ENCODE measurements around the gene REX1BD. TPM values are rescaled to one million over a fixed set of nuclear protein-coding genes. Genes with fewer than 3 reads are reported as not detected.

REX1BD gene
- total and polyA plus RNA-seq, 10 of the 15 experiments (the other 5 are each of a cell fraction or from before 2014, with no cell fraction given): 1.1 to 101 (median 35.0) TPM

- no peak for TF ChIP-seq SMAD1 (IDR thresholded peaks at IDR 0.05; ENCODE audit: low read depth, partially characterized antibody)
- TF ChIP-seq NR2C1 (IDR thresholded peaks at IDR 0.05): no peak
- no peak for TF ChIP-seq GABPA (IDR thresholded peaks at IDR 0.05; ENCODE audit: low read depth)
- TF ChIP-seq RAD21 (IDR thresholded peaks at IDR 0.05; ENCODE audit: insufficient read depth, low read depth, low read length): peak; percentile 29; the same call in 1 of the 2 replicates
- no peak for TF ChIP-seq RBBP5 (conservative IDR thresholded peaks at IDR 0.05)
- no peak for TF ChIP-seq ZBTB11 (CRISPR knock-in tag; IDR thresholded peaks at IDR 0.05)
- no peak for TF ChIP-seq IKZF2 (IDR thresholded peaks at IDR 0.05)
- peak in 1 of 3 experiments; percentile 31; a peak in 2 of 6 replicates for TF ChIP-seq CTCF (IDR thresholded peaks at IDR 0.05 in 2 of 3, conservative IDR thresholded peaks at IDR 0.05 in 1 of 3; ENCODE audit: control insufficient read depth in 2 of 3, extremely low read depth in 1 of 3, insufficient read depth in 1 of 3, low read depth in 3 of 3, low read length in 3 of 3)
- no peak for TF ChIP-seq CEBPZ (IDR thresholded peaks at IDR 0.05; ENCODE audit: low read depth, low read length)
- ChIA-PET SMC1A (ENCODE audit: uncharacterized antibody, unreplicated experiment) (interaction anchor here (1.4 kb wide), 1 partner anchor 7 kb away, joined by 3 read pairs; no protein-coding TSS in a partner anchor), POLR2A (interaction anchor here (0.6 to 1.2 kb wide), 2 partner anchors 11 to 457 kb away, joined by 3 read pairs; no protein-coding TSS in a partner anchor), CTCF (no interaction called here), RAD21 (ENCODE audit: unreplicated experiment) (no interaction called here)
- in situ Hi-C loops (cut with MboI) (no loop called here), intact Hi-C loops (cut with micrococcal nuclease; ENCODE audit: unreplicated experiment) (loop anchor here (2.0 kb wide), 1 partner anchor 281 kb away; the partner anchor contains the start of genes COPE and DDX49)
- 74% methylated on average over 3 of the region's 3 CpGs for WGBS (ENCODE audit: insufficient coverage, insufficient replicate concordance, low lambda C conversion rate, missing lambda C conversion rate)
- no peaks in the 10 kb centered on the region for H3K36me3 ChIP-seq (ENCODE audit: control insufficient read depth in 2 of 2, insufficient read depth in 2 of 2, low read length in 1 of 2)
- BruUV-seq (replicated peaks): no TSS peak
- H3K9ac ChIP-seq (ENCODE audit: control insufficient read depth, insufficient read depth, low read length): peak overlapping the region; percentile 93
- peak overlapping the region; percentile 94 for H3K4me3 ChIP-seq
- no peak overlapping the region for H2AFZ ChIP-seq (ENCODE audit: control insufficient read depth, low read depth, low read length)
- no peaks in the 10 kb centered on the region for H3K27me3 ChIP-seq (replicated peaks in 1 of 2; ENCODE audit: control insufficient read depth in 2 of 2, insufficient read depth in 2 of 2, low read length in 1 of 2)
- peaks cover 9% of the 10 kb centered on the region for H3K4me1 ChIP-seq (ENCODE audit: control insufficient read depth, insufficient read depth, low read length)
- H3K4me2 ChIP-seq (ENCODE audit: control insufficient read depth, insufficient read depth): peak overlapping the region; percentile 94
- H3K27ac ChIP-seq (ENCODE audit: control insufficient read depth, insufficient read depth): no peak overlapping the region
- DNase-seq (ENCODE audit: low read depth, low spot score) (no peak), ATAC-seq (no peak), FAIRE-seq (no peak)
- H3K9me3 ChIP-seq (replicated peaks; ENCODE audit: control insufficient read depth, insufficient read depth, low read length): no peaks in the 10 kb centered on the region
- H3K79me2 ChIP-seq (ENCODE audit: control insufficient read depth, insufficient read depth, low read length): peaks cover 14% of the 10 kb centered on the region
- no peaks in the 10 kb centered on the region for H4K20me1 ChIP-seq (ENCODE audit: control insufficient read depth, insufficient read depth)
Observed at GRCh38 chr19:18637673-18638630, 49.4 kb downstream of the REX1BD start.

All from GM12878 (cell line).